NCI-H526 treated with DMSO at 0.1 percent for 48 hours (cell line): ENCODE data around the gene DRD1.
"Not testable (repeated sequence)": the region's sequence is repeated elsewhere in the genome, so short reads cannot be mapped to it uniquely, and the experiment has no call there.

ENCODE experiments used
- DNase-seq: peaks from one replicate; lab custom pipeline; 2025; lab: John Stamatoyannopoulos, UW

The DRD1 gene

GRCh38 chr5:175467983-175468690 is 24.2 kb upstream of the DRD1 start:
- DNase-seq = no peak

GRCh38 chr5:175466700-175467318 is 22.8 kb upstream of the DRD1 start:
- DNase-seq = no peak

GRCh38 chr5:175465282-175465681 is 21.3 kb upstream of the DRD1 start:
- DNase-seq = no peak

GRCh38 chr5:175464942-175465233 is 20.9 kb upstream of the DRD1 start:
- no peak for DNase-seq

- DNase-seq = peak; percentile 88
Observed at GRCh38 chr5:175464074-175464941, 20.3 kb upstream of the DRD1 start.

- peak; percentile 79 for DNase-seq
Observed at GRCh38 chr5:175463641-175464040, 19.7 kb upstream of the DRD1 start.

- no peak for DNase-seq
Observed at GRCh38 chr5:175461370-175461769, 17.4 kb upstream of the DRD1 start.

- no peak for DNase-seq
Observed at GRCh38 chr5:175460552-175460951, 16.6 kb upstream of the DRD1 start.

GRCh38 chr5:175460126-175460525 is 16.1 kb upstream of the DRD1 start:
- DNase-seq = no peak

- no peak for DNase-seq
Observed at GRCh38 chr5:175457466-175457865, 13.5 kb upstream of the DRD1 start.

GRCh38 chr5:175456105-175456742 is 12.2 kb upstream of the DRD1 start:
- no peak for DNase-seq

GRCh38 chr5:175454338-175454737 is 10.4 kb upstream of the DRD1 start:
- DNase-seq = not testable (repeated sequence)

- no peak for DNase-seq
Observed at GRCh38 chr5:175452166-175452565, 8.2 kb upstream of the DRD1 start.

GRCh38 chr5:175448276-175448675 is 4.3 kb upstream of the DRD1 start:
- no peak for DNase-seq

GRCh38 chr5:175447571-175447970 is 3.6 kb upstream of the DRD1 start:
- DNase-seq = no peak

- DNase-seq = not testable (repeated sequence)
Observed at GRCh38 chr5:175446378-175446777, 2.4 kb upstream of the DRD1 start.

- DNase-seq = no peak
Observed at GRCh38 chr5:175444905-175445456, 999 bp upstream of the DRD1 start.

- no peak for DNase-seq
Observed at GRCh38 chr5:175443514-175444059, 395 bp downstream of the DRD1 start.

- DNase-seq = no peak
Observed at GRCh38 chr5:175438234-175438857, 5.6 kb downstream of the DRD1 start.

GRCh38 chr5:175436359-175436758 is 7.6 kb downstream of the DRD1 start:
- no peak for DNase-seq

- no peak for DNase-seq
Observed at GRCh38 chr5:175434800-175435199, 9.2 kb downstream of the DRD1 start.

- DNase-seq = no peak
Observed at GRCh38 chr5:175427762-175428161, 16.2 kb downstream of the DRD1 start.
